Measurements from ENCODE around the gene SLC66A2. TPM values are rescaled to one million over a fixed set of nuclear protein-coding genes. Genes with fewer than 3 reads are reported as not detected.
"Not testable (repeated sequence)": the region's sequence is repeated elsewhere in the genome, so short reads cannot be mapped to it uniquely, and the experiment has no call there.

SLC66A2 gene
- total and polyA plus RNA-seq, 10 donors = 28.7 to 61.9 (median 50.0) TPM

DNA sequence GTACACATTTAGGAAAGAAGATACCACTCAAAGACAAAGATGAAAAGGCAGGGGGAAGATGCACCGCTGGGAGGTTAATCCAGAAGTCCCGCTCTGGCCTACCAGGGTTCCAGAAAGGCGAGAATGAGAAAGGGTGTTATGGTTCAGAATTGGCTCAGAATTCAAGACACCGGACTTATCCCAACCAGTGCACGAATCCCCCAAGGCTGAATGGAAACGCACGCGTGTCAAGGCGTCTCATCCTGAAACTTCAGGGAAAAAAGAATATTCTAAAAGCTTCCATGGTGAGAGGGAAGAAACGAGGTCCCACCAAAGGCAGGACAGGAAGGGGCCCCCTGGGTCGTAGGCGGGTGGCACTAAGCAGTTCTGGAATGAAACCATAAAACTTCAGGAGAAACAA, 71.9 kb downstream of the SLC66A2 start:
- DNase-seq = peak; percentile 13

DNA sequence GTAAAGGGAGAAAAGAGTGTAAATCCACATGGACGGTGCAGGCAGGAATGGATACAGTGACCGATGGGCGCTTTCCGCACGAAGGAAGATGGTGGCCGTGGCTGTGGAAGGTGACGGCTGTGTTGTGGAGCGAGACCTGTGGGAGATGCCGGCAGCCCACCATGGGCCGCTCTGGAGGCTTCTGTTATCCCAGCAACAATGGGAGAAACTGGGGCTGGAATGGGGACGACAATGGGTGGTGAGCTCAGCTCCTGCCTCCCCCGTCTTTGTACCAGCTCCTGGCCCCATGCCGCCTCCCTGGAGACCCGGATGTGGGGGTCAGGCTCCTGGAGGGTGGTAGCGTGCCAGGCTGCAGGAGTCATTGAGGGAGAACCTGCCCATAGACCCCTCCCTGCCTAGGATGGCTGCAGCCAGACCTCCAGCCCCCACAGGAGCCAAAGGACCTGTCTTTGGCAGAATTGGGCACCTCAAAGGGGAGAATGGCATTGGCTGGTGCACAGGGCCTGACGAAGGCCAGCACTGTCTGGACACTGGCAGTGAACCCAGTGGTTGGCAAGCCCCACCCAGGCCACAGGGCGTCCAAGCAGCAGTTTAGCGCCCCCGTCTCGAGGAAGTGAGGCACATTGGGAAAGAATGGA, 72.6 kb downstream of the SLC66A2 start:
- TF ChIP-seq POLR2A (IDR thresholded peaks at IDR 0.05) (no peak), POLR2AphosphoS5 (IDR thresholded peaks at IDR 0.05) (no peak), CTCF (IDR thresholded peaks at IDR 0.05 in 8 of 11, conservative IDR thresholded peaks at IDR 0.05 in 3 of 11) (no peak)
- Histone ChIP-seq H3K27me3 (replicated peaks in 1 of 7) (peaks cover 0 to 23% (median 0%) of the 10 kb centered on the region in 7 donors), H3K36me3 (no peaks in the 10 kb centered on the region), H3K4me1 (no peaks in the 10 kb centered on the region), H3K27ac (no peak overlapping the region), H3K4me3 (no peak overlapping the region), H3K9me3 (peaks cover 0 to 20% (median 4%) of the 10 kb centered on the region in 8 donors)
- peak; percentile 41 for DNase-seq
- WGBS, 5 donors = 82 to 93% (median 88%) methylated on average over 19 to 20 of the region's 20 CpGs
- intact Hi-C loops (cut with DNase I; ENCODE audit: low total_unique reads) = no loop called here

More for the DNA sequence above, 71.9 kb downstream of the SLC66A2 start:
- Histone ChIP-seq H3K4me1 (no peaks in the 10 kb centered on the region), H3K27me3 (replicated peaks in 1 of 7) (peaks cover 0 to 21% (median 0%) of the 10 kb centered on the region in 7 donors), H3K27ac (no peak overlapping the region), H3K9me3 (peaks cover 0 to 20% (median 4%) of the 10 kb centered on the region in 8 donors), H3K36me3 (no peaks in the 10 kb centered on the region), H3K4me3 (no peak overlapping the region)
- TF ChIP-seq POLR2A (IDR thresholded peaks at IDR 0.05) (no peak), POLR2AphosphoS5 (IDR thresholded peaks at IDR 0.05) (no peak), CTCF (IDR thresholded peaks at IDR 0.05 in 8 of 11, conservative IDR thresholded peaks at IDR 0.05 in 3 of 11) (no peak)
- WGBS, 5 donors = 87 to 92% (median 90%) methylated on average over 12 of the region's 12 CpGs
- intact Hi-C loops (cut with DNase I; ENCODE audit: low total_unique reads) = no loop called here

GRCh38 chr18:79878246-79878645, 73.2 kb downstream of the SLC66A2 start:
- Histone ChIP-seq H3K9me3 (peaks cover 0 to 17% (median 4%) of the 10 kb centered on the region in 8 donors), H3K27me3 (replicated peaks in 1 of 7) (peaks cover 0 to 29% (median 0%) of the 10 kb centered on the region in 7 donors)
- intact Hi-C loops (cut with DNase I; ENCODE audit: low total_unique reads); H3K27ac ChIP-seq; H3K4me1 ChIP-seq; H3K4me3 ChIP-seq; H3K36me3 ChIP-seq: not testable (repeated sequence)
- 90 to 96% (median 93%) methylated on average over 16 to 25 of the region's 25 CpGs for WGBS, 5 donors
- peak; percentile 23 for DNase-seq

- intact Hi-C loops (cut with DNase I; ENCODE audit: low total_unique reads) = no loop called here
- no peak overlapping the region for H3K4me3 ChIP-seq
- H3K27ac ChIP-seq = no peak overlapping the region
- TF ChIP-seq POLR2A (IDR thresholded peaks at IDR 0.05) (no peak), CTCF (IDR thresholded peaks at IDR 0.05 in 8 of 11, conservative IDR thresholded peaks at IDR 0.05 in 3 of 11) (no peak), POLR2AphosphoS5 (IDR thresholded peaks at IDR 0.05) (no peak)
- H3K9me3 ChIP-seq = peaks cover 0 to 10% (median 4%) of the 10 kb centered on the region in 8 donors
- no peaks in the 10 kb centered on the region for H3K36me3 ChIP-seq
- 64 to 70% (median 70%) methylated on average over 37 to 38 of the region's 38 CpGs for WGBS, 5 donors
- DNase-seq = peak; percentile 63
- H3K4me1 ChIP-seq = peaks cover 0 to 6% (median 0%) of the 10 kb centered on the region in 6 donors
- H3K27me3 ChIP-seq (replicated peaks in 1 of 7) = peaks cover 0 to 37% (median 0%) of the 10 kb centered on the region in 7 donors
Observed at GRCh38 chr18:79877163-79878091, 74.0 kb downstream of the SLC66A2 start.
